ENCODE data around the gene PPFIA4.

The PPFIA4 gene

GRCh38 chr1:203099805-203100515 lies 73.7 kb downstream of the PPFIA4 start:
- Histone ChIP-seq H3K9me3 (replicated peaks in 1 of 2; ENCODE audit: control insufficient read depth in 2 of 2, insufficient read depth in 1 of 2, low read depth in 1 of 2, low read length in 2 of 2) (peaks cover 4 to 9% of the 10 kb centered on the region in 2 donors), H3K4me2 (ENCODE audit: insufficient read depth, low read length, poor library complexity, severe bottlenecking) (no peak overlapping the region), H3K14ac (ENCODE audit: low read length) (no peak overlapping the region), H2AFZ (ENCODE audit: low read length) (no peak overlapping the region), H2BK15ac (ENCODE audit: low read length) (no peak overlapping the region), H2BK5ac (ENCODE audit: low read length) (peak overlapping the region; percentile 63), H3K4ac (ENCODE audit: low read length) (peak overlapping the region; percentile 57), H3K79me1 (ENCODE audit: low read depth, low read length) (no peaks in the 10 kb centered on the region), H3K18ac (ENCODE audit: low read length) (peak overlapping the region; percentile 72), H4K91ac (ENCODE audit: low read depth, low read length, poor library complexity) (no peak overlapping the region), H3K27ac (replicated peaks; ENCODE audit: low read length) (no peak overlapping the region), H3K27me3 (ENCODE audit: control insufficient read depth in 3 of 3, insufficient read depth in 3 of 3, low read depth in 1 of 3, low read length in 3 of 3) (no peaks in the 10 kb centered on the region), H3K4me3 (ENCODE audit: low read length in 2 of 2) (no peak overlapping the region), H2BK120ac (ENCODE audit: low read depth, low read length) (no peak overlapping the region), H3K4me1 (ENCODE audit: control insufficient read depth in 2 of 2, insufficient read depth in 1 of 2, low read depth in 1 of 2, low read length in 2 of 2) (no peaks in the 10 kb centered on the region), H2BK12ac (ENCODE audit: low read length) (no peak overlapping the region), H2AK5ac (ENCODE audit: low read depth, low read length) (no peak overlapping the region), H3K9ac (ENCODE audit: low read depth, low read length, poor library complexity) (peak overlapping the region; percentile 34), H3K23ac (ENCODE audit: low read depth, low read length, poor library complexity) (no peak overlapping the region), H3K36me3 (replicated peaks in 1 of 2; ENCODE audit: control insufficient read depth in 2 of 2, insufficient read depth in 2 of 2, low read length in 2 of 2) (no peaks in the 10 kb centered on the region), H4K8ac (ENCODE audit: low read depth, low read length) (no peak overlapping the region)
- no CpG with 5 or more reads among the region's 7 CpGs for WGBS, 2 donors (ENCODE audit: extremely low coverage in 2 of 2, insufficient read length in 2 of 2, insufficient replicate concordance in 1 of 2)
- no peak for DNase-seq (ENCODE audit: low spot score)

GRCh38 chr1:203100516-203100869 lies 74.2 kb downstream of the PPFIA4 start:
- H2BK12ac ChIP-seq (ENCODE audit: low read length), result no peak overlapping the region
- no peak for DNase-seq (ENCODE audit: low spot score)
- H4K8ac ChIP-seq (ENCODE audit: low read depth, low read length), result no peak overlapping the region
- no peak overlapping the region for H2BK120ac ChIP-seq (ENCODE audit: low read depth, low read length)
- peaks cover 4 to 5% of the 10 kb centered on the region in 2 donors for H3K9me3 ChIP-seq (replicated peaks in 1 of 2; ENCODE audit: control insufficient read depth in 2 of 2, insufficient read depth in 1 of 2, low read depth in 1 of 2, low read length in 2 of 2)
- H2BK5ac ChIP-seq (ENCODE audit: low read length), result peak overlapping the region; percentile 63
- H4K91ac ChIP-seq (ENCODE audit: low read depth, low read length, poor library complexity), result no peak overlapping the region
- no peak overlapping the region for H3K4me2 ChIP-seq (ENCODE audit: insufficient read depth, low read length, poor library complexity, severe bottlenecking)
- no peak overlapping the region for H3K4ac ChIP-seq (ENCODE audit: low read length)
- H2AK5ac ChIP-seq (ENCODE audit: low read depth, low read length), result no peak overlapping the region
- H3K18ac ChIP-seq (ENCODE audit: low read length), result no peak overlapping the region
- H3K4me3 ChIP-seq (ENCODE audit: low read length in 2 of 2), result no peak overlapping the region
- no peak overlapping the region for H3K23ac ChIP-seq (ENCODE audit: low read depth, low read length, poor library complexity)
- H3K4me1 ChIP-seq (ENCODE audit: control insufficient read depth in 2 of 2, insufficient read depth in 1 of 2, low read depth in 1 of 2, low read length in 2 of 2), result no peaks in the 10 kb centered on the region
- no peak overlapping the region for H3K14ac ChIP-seq (ENCODE audit: low read length)
- no peak overlapping the region for H2AFZ ChIP-seq (ENCODE audit: low read length)
- no peaks in the 10 kb centered on the region for H3K27me3 ChIP-seq (ENCODE audit: control insufficient read depth in 3 of 3, insufficient read depth in 3 of 3, low read depth in 1 of 3, low read length in 3 of 3)
- H3K36me3 ChIP-seq (replicated peaks in 1 of 2; ENCODE audit: control insufficient read depth in 2 of 2, insufficient read depth in 2 of 2, low read length in 2 of 2), result no peaks in the 10 kb centered on the region
- no peak overlapping the region for H2BK15ac ChIP-seq (ENCODE audit: low read length)
- H3K9ac ChIP-seq (ENCODE audit: low read depth, low read length, poor library complexity), result no peak overlapping the region
- H3K27ac ChIP-seq (replicated peaks; ENCODE audit: low read length), result no peak overlapping the region
- H3K79me1 ChIP-seq (ENCODE audit: low read depth, low read length), result no peaks in the 10 kb centered on the region

GRCh38 chr1:203101813-203102634 lies 75.7 kb downstream of the PPFIA4 start:
- WGBS, 2 donors (ENCODE audit: extremely low coverage in 2 of 2, insufficient read length in 2 of 2, insufficient replicate concordance in 1 of 2), result no CpG with 5 or more reads among the region's 6 CpGs

GRCh38 chr1:203103216-203103615 lies 76.9 kb downstream of the PPFIA4 start:
- H3K27ac ChIP-seq (replicated peaks; ENCODE audit: low read length), result no peak overlapping the region
- no peak overlapping the region for H2BK120ac ChIP-seq (ENCODE audit: low read depth, low read length)
- no peak overlapping the region for H4K91ac ChIP-seq (ENCODE audit: low read depth, low read length, poor library complexity)
- peak overlapping the region in 1 of 2 donors; percentile 18 for H3K4me3 ChIP-seq (ENCODE audit: low read length in 2 of 2)
- no peak overlapping the region for H2BK5ac ChIP-seq (ENCODE audit: low read length)
- H3K4me1 ChIP-seq (ENCODE audit: control insufficient read depth in 2 of 2, insufficient read depth in 1 of 2, low read depth in 1 of 2, low read length in 2 of 2), result no peaks in the 10 kb centered on the region
- H3K27me3 ChIP-seq (ENCODE audit: control insufficient read depth in 3 of 3, insufficient read depth in 3 of 3, low read depth in 1 of 3, low read length in 3 of 3), result no peaks in the 10 kb centered on the region
- no peak overlapping the region for H2AK5ac ChIP-seq (ENCODE audit: low read depth, low read length)
- no peak for DNase-seq (ENCODE audit: low spot score)
- H3K4ac ChIP-seq (ENCODE audit: low read length), result no peak overlapping the region
- H3K4me2 ChIP-seq (ENCODE audit: insufficient read depth, low read length, poor library complexity, severe bottlenecking), result no peak overlapping the region
- H3K9me3 ChIP-seq (replicated peaks in 1 of 2; ENCODE audit: control insufficient read depth in 2 of 2, insufficient read depth in 1 of 2, low read depth in 1 of 2, low read length in 2 of 2), result no peaks in the 10 kb centered on the region
- H3K36me3 ChIP-seq (replicated peaks in 1 of 2; ENCODE audit: control insufficient read depth in 2 of 2, insufficient read depth in 2 of 2, low read length in 2 of 2), result no peaks in the 10 kb centered on the region
- no peak overlapping the region for H3K23ac ChIP-seq (ENCODE audit: low read depth, low read length, poor library complexity)
- no peak overlapping the region for H2AFZ ChIP-seq (ENCODE audit: low read length)
- H3K79me1 ChIP-seq (ENCODE audit: low read depth, low read length), result no peaks in the 10 kb centered on the region
- no CpG with 5 or more reads among the region's 4 CpGs for WGBS, 2 donors (ENCODE audit: extremely low coverage in 2 of 2, insufficient read length in 2 of 2, insufficient replicate concordance in 1 of 2)
- no peak overlapping the region for H3K18ac ChIP-seq (ENCODE audit: low read length)
- H3K9ac ChIP-seq (ENCODE audit: low read depth, low read length, poor library complexity), result no peak overlapping the region
- H2BK15ac ChIP-seq (ENCODE audit: low read length), result no peak overlapping the region
- no peak overlapping the region for H4K8ac ChIP-seq (ENCODE audit: low read depth, low read length)
- H3K14ac ChIP-seq (ENCODE audit: low read length), result no peak overlapping the region
- no peak overlapping the region for H2BK12ac ChIP-seq (ENCODE audit: low read length)

More at GRCh38 chr1:203101813-203102634, 75.7 kb downstream of the PPFIA4 start:
- Histone ChIP-seq H3K4me2 (ENCODE audit: insufficient read depth, low read length, poor library complexity, severe bottlenecking) (no peak overlapping the region), H3K23ac (ENCODE audit: low read depth, low read length, poor library complexity) (no peak overlapping the region), H2BK120ac (ENCODE audit: low read depth, low read length) (no peak overlapping the region), H3K4me1 (ENCODE audit: control insufficient read depth in 2 of 2, insufficient read depth in 1 of 2, low read depth in 1 of 2, low read length in 2 of 2) (no peaks in the 10 kb centered on the region), H2BK15ac (ENCODE audit: low read length) (no peak overlapping the region), H3K14ac (ENCODE audit: low read length) (no peak overlapping the region), H3K4me3 (ENCODE audit: low read length in 2 of 2) (no peak overlapping the region), H4K91ac (ENCODE audit: low read depth, low read length, poor library complexity) (no peak overlapping the region), H3K4ac (ENCODE audit: low read length) (no peak overlapping the region), H3K36me3 (replicated peaks in 1 of 2; ENCODE audit: control insufficient read depth in 2 of 2, insufficient read depth in 2 of 2, low read length in 2 of 2) (no peaks in the 10 kb centered on the region), H3K79me1 (ENCODE audit: low read depth, low read length) (no peaks in the 10 kb centered on the region), H3K18ac (ENCODE audit: low read length) (no peak overlapping the region), H4K8ac (ENCODE audit: low read depth, low read length) (no peak overlapping the region), H2AFZ (ENCODE audit: low read length) (no peak overlapping the region), H3K27me3 (ENCODE audit: control insufficient read depth in 3 of 3, insufficient read depth in 3 of 3, low read depth in 1 of 3, low read length in 3 of 3) (no peaks in the 10 kb centered on the region), H2BK5ac (ENCODE audit: low read length) (no peak overlapping the region), H3K27ac (replicated peaks; ENCODE audit: low read length) (no peak overlapping the region), H2BK12ac (ENCODE audit: low read length) (no peak overlapping the region), H3K9ac (ENCODE audit: low read depth, low read length, poor library complexity) (peak overlapping the region; percentile 6), H2AK5ac (ENCODE audit: low read depth, low read length) (no peak overlapping the region), H3K9me3 (replicated peaks in 1 of 2; ENCODE audit: control insufficient read depth in 2 of 2, insufficient read depth in 1 of 2, low read depth in 1 of 2, low read length in 2 of 2) (peaks cover 0 to 2% of the 10 kb centered on the region in 2 donors)
- no peak for DNase-seq (ENCODE audit: low spot score)

Data from neuronal stem cell (in vitro differentiated cells).